Upper lobe of left lung (tissue), 4 donors: Measurements from ENCODE around the gene HERC4.

Source experiments
- POLR2A ChIP-seq, 4 donors: fragments of 450-650 bp; IDR thresholded peaks; one replicate each; pipeline ENCODE4 v1.5.1; 2016 to 2017; ENCODE audit warnings: antibody characterized with exemption in 4 of 4, mild to moderate bottlenecking in 2 of 4
- TF ChIP-seq, protein P1 (sequence below), 6 experiments: fragments of 450-650 bp in 4 of 6; fragments of 200-600 bp in 2 of 6; sonication (generic) in 2 of 6; IDR thresholded peaks; one replicate each; pipeline ENCODE4 v1.5.1; 2016 to 2019; ENCODE audit warnings: antibody characterized with exemption in 6 of 6

GRCh38 chr10:67924136-67924535 lies 150.9 kb downstream of the HERC4 start:
- TF ChIP-seq, protein P1, sequence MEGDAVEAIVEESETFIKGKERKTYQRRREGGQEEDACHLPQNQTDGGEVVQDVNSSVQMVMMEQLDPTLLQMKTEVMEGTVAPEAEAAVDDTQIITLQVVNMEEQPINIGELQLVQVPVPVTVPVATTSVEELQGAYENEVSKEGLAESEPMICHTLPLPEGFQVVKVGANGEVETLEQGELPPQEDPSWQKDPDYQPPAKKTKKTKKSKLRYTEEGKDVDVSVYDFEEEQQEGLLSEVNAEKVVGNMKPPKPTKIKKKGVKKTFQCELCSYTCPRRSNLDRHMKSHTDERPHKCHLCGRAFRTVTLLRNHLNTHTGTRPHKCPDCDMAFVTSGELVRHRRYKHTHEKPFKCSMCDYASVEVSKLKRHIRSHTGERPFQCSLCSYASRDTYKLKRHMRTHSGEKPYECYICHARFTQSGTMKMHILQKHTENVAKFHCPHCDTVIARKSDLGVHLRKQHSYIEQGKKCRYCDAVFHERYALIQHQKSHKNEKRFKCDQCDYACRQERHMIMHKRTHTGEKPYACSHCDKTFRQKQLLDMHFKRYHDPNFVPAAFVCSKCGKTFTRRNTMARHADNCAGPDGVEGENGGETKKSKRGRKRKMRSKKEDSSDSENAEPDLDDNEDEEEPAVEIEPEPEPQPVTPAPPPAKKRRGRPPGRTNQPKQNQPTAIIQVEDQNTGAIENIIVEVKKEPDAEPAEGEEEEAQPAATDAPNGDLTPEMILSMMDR (IDR thresholded peaks at IDR 0.05), result no peak
- no peak for TF ChIP-seq POLR2A (IDR thresholded peaks at IDR 0.05)
